Lower leg skin (tissue), 3 donors: Measurements from ENCODE around the gene SMG6.

Experiments
- POLR2A ChIP-seq, 2 donors: fragments of 450-650 bp; IDR thresholded peaks; one replicate each; pipeline ENCODE4 v1.6.1; 2016 to 2017; ENCODE audit warnings: antibody characterized with exemption in 2 of 2, mild to moderate bottlenecking in 1 of 2, moderate library complexity in 1 of 2
- TF ChIP-seq, protein P1 (sequence below), 3 donors: fragments of 450-650 bp; IDR thresholded peaks; one replicate each; pipeline ENCODE4 v1.5.1; 2016; ENCODE audit warnings: antibody characterized with exemption in 3 of 3, mild to moderate bottlenecking in 3 of 3, moderate library complexity in 2 of 3

DNA sequence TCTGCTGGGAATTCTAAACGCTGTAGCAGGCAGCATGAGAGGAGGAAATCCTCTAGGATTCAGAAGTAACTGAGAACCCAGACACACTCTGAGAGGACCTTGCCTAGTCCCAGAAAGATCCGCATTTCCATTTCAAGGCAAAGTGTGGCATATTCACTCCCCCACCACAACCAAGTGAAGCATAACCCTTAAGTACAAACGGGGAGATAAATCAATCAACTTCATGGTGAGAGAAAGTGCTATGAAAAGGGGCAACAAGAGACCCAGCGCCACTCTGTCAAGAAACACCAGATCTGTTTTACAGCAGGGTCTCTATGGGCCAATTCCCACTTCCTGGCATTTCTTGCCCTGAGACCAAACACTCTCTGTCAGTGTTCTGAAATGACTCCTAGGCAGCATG is 68.3 kb downstream of the SMG6 start:
- TF ChIP-seq, protein P1, sequence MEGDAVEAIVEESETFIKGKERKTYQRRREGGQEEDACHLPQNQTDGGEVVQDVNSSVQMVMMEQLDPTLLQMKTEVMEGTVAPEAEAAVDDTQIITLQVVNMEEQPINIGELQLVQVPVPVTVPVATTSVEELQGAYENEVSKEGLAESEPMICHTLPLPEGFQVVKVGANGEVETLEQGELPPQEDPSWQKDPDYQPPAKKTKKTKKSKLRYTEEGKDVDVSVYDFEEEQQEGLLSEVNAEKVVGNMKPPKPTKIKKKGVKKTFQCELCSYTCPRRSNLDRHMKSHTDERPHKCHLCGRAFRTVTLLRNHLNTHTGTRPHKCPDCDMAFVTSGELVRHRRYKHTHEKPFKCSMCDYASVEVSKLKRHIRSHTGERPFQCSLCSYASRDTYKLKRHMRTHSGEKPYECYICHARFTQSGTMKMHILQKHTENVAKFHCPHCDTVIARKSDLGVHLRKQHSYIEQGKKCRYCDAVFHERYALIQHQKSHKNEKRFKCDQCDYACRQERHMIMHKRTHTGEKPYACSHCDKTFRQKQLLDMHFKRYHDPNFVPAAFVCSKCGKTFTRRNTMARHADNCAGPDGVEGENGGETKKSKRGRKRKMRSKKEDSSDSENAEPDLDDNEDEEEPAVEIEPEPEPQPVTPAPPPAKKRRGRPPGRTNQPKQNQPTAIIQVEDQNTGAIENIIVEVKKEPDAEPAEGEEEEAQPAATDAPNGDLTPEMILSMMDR (IDR thresholded peaks at IDR 0.05), result no peak
- no peak for TF ChIP-seq POLR2A (IDR thresholded peaks at IDR 0.05)
